Calu3 (cell line): ENCODE results near the gene SEMA5A. TPM values are rescaled to one million over a fixed set of nuclear protein-coding genes. Genes with fewer than 3 reads are reported as not detected.

ENCODE experiments used
- BruUV-seq: library from RNA; stranded (reverse); fragments of 400-500 nt; replicated peaks from 2 replicates; lab custom pipeline; 2021; lab: Mats Ljungman, UMichigan
- CTCF ChIA-PET: fragments of 300-600 bp; sonication (Branson Sonifier 250); formaldehyde crosslinking; loops from one replicate; lab custom pipeline; 2022; ENCODE audit warnings: antibody characterized with exemption; lab: Charles Lee
- DNase-seq: peaks from one replicate; pipeline ENCODE4 v3.0.0; 2022
- H3K27ac Mint-ChIP-seq: one replicate; pipeline ENCODE4 v1.8.0; 2022; ENCODE audit warnings: mixed read lengths; ENCODE audit not compliant: unreplicated experiment
- H3K27me3 Mint-ChIP-seq: one replicate; pipeline ENCODE4 v1.8.0; 2022; ENCODE audit warnings: mixed read lengths; ENCODE audit not compliant: unreplicated experiment
- H3K36me3 Mint-ChIP-seq: one replicate; pipeline ENCODE4 v1.8.0; 2022; ENCODE audit warnings: mild to moderate bottlenecking, moderate library complexity, mixed read lengths; ENCODE audit not compliant: insufficient read depth, unreplicated experiment
- H3K4me1 Mint-ChIP-seq: one replicate; pipeline ENCODE4 v1.8.0; 2022; ENCODE audit warnings: mild to moderate bottlenecking, low read depth, mixed read lengths; ENCODE audit not compliant: unreplicated experiment
- H3K4me3 Mint-ChIP-seq: one replicate; pipeline ENCODE4 v1.8.0; 2022; ENCODE audit warnings: mild to moderate bottlenecking, low read depth, moderate library complexity, mixed read lengths; ENCODE audit not compliant: unreplicated experiment
- H3K9me3 Mint-ChIP-seq: one replicate; pipeline ENCODE4 v1.8.0; 2022; ENCODE audit warnings: low read depth, mixed read lengths; ENCODE audit not compliant: unreplicated experiment
- intact Hi-C: fragments of 100-400 bp; cut with micrococcal nuclease; formaldehyde crosslinking; loops from one replicate; pipeline ENCODE4 v1.10.0; 2022; ENCODE audit not compliant: unreplicated experiment
- total RNA-seq: library from RNA; stranded (reverse); gene quantifications from 2 replicates; pipeline ENCODE4 v1.2.3, GENCODE V29; 2022
- TF ChIP-seq, protein P1 (sequence below): fragments of 200-600 bp; IDR thresholded peaks from one replicate; pipeline ENCODE4 v1.8.0; 2022; ENCODE audit warnings: antibody characterized with exemption; ENCODE audit not compliant: unreplicated experiment

SEMA5A gene
- total RNA-seq, 1 experiment from 2014 or later: 0.52 TPM

DNA sequence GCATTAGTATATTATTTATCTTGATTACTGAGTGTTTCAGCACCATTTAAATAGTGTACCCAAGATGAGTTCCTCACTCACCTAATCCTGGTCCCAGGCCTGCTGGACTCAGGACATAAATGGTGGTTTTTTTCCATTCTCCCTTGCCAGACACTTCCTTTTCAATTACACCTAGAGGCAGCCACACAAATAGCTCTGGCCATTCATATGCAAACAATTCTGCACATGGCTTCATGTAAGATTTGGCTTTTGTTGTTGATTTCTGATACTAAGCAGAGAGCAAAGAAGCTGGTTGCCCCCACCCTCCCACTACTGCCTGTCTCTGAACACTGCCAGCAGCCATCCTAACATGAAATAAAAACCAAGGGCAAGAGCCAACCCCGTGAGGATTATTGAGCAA is 180.4 kb downstream of the SEMA5A start:
- TF ChIP-seq, protein P1, sequence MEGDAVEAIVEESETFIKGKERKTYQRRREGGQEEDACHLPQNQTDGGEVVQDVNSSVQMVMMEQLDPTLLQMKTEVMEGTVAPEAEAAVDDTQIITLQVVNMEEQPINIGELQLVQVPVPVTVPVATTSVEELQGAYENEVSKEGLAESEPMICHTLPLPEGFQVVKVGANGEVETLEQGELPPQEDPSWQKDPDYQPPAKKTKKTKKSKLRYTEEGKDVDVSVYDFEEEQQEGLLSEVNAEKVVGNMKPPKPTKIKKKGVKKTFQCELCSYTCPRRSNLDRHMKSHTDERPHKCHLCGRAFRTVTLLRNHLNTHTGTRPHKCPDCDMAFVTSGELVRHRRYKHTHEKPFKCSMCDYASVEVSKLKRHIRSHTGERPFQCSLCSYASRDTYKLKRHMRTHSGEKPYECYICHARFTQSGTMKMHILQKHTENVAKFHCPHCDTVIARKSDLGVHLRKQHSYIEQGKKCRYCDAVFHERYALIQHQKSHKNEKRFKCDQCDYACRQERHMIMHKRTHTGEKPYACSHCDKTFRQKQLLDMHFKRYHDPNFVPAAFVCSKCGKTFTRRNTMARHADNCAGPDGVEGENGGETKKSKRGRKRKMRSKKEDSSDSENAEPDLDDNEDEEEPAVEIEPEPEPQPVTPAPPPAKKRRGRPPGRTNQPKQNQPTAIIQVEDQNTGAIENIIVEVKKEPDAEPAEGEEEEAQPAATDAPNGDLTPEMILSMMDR: no peak
- H3K27me3 Mint-ChIP-seq: no peaks in the 10 kb centered on the region
- H3K36me3 Mint-ChIP-seq: no peaks in the 10 kb centered on the region
- DNase-seq: no peak
- intact Hi-C loops: no loop called here
- no peak overlapping the region for H3K4me3 Mint-ChIP-seq
- BruUV-seq: no TSS peak
- peaks cover 6% of the 10 kb centered on the region for H3K9me3 Mint-ChIP-seq
- no peaks in the 10 kb centered on the region for H3K4me1 Mint-ChIP-seq
- no peak overlapping the region for H3K27ac Mint-ChIP-seq
- CTCF ChIA-PET: no interaction called here

DNA sequence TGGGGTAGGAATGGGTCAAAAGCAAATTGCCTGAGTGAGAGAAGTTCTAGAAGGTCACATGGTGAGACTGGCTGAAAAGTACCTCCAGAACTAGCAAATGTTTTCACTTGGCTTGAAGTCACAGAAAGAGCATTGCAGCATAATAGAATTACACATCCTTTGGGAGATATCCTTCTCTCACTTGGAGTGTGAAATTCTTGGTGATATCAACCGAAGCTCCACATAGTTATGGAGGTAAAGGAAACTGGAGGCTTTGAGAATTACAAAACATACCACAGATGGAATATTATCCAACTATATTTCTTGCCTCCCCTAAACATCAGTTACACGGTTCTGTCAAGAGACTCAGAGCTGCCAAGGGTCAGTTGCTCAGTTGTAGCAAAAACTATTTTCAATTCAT is 182.4 kb downstream of the SEMA5A start:
- no TSS peak for BruUV-seq
- H3K4me3 Mint-ChIP-seq: no peak overlapping the region
- intact Hi-C loops: no loop called here
- H3K4me1 Mint-ChIP-seq: no peaks in the 10 kb centered on the region
- H3K36me3 Mint-ChIP-seq: no peaks in the 10 kb centered on the region
- TF ChIP-seq, protein P1: no peak
- H3K27ac Mint-ChIP-seq: no peak overlapping the region
- no peaks in the 10 kb centered on the region for H3K27me3 Mint-ChIP-seq
- CTCF ChIA-PET: no interaction called here
- peaks cover 3% of the 10 kb centered on the region for H3K9me3 Mint-ChIP-seq
- DNase-seq: no peak

DNA sequence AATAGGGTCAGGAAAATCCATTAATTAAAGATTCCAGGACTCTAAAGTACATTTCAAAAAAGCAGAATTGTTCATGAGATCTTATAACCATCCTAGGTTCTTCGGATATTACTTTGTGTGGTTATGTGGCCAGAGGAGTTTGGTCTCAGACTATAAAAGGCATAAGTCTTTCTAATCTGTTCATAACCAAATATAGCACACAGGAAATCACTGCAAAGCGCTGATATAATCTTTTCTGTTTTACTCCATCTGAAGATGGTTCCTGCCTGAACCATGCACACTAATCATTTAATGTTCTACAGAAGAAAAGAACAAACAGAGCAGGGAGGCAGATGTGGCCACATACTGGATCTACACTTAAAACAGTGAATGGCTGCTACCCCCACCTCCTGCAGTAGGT is 182.8 kb downstream of the SEMA5A start:
- CTCF ChIA-PET: no interaction called here
- no peak overlapping the region for H3K27ac Mint-ChIP-seq
- no peaks in the 10 kb centered on the region for H3K27me3 Mint-ChIP-seq
- no peaks in the 10 kb centered on the region for H3K4me1 Mint-ChIP-seq
- intact Hi-C loops: no loop called here
- H3K36me3 Mint-ChIP-seq: no peaks in the 10 kb centered on the region
- H3K4me3 Mint-ChIP-seq: no peak overlapping the region
- no peak for DNase-seq
- BruUV-seq: no TSS peak
- TF ChIP-seq, protein P1: no peak
- H3K9me3 Mint-ChIP-seq: peaks cover 7% of the 10 kb centered on the region

DNA sequence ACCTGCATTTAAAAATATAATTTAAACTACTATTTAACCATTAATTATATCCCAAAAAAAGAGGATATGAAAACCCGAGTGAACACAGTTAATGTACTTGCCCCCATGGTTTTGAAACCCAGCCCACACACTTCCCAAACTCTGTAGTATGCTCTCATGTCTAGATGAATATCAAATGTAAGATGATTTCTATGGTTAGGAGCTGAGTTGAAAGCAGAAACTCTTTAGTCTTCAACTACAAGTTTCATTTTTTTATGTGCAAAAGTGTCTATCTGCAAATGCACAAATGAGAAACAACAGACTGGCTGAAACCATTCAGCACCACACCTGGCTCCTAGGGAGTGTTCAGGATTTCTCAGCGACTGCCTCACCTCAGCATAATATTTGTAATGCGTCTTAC is 183.3 kb downstream of the SEMA5A start:
- intact Hi-C loops: no loop called here
- H3K4me3 Mint-ChIP-seq: no peak overlapping the region
- DNase-seq: no peak
- CTCF ChIA-PET: no interaction called here
- H3K27ac Mint-ChIP-seq: no peak overlapping the region
- BruUV-seq: no TSS peak
- H3K4me1 Mint-ChIP-seq: no peaks in the 10 kb centered on the region
- H3K36me3 Mint-ChIP-seq: no peaks in the 10 kb centered on the region
- no peaks in the 10 kb centered on the region for H3K27me3 Mint-ChIP-seq
- H3K9me3 Mint-ChIP-seq: peaks cover 9% of the 10 kb centered on the region
- TF ChIP-seq, protein P1: no peak
